CD14-positive monocyte (primary cell): ENCODE results near the gene YTHDC2. TPM values are rescaled to one million over a fixed set of nuclear protein-coding genes. Genes with fewer than 3 reads are reported as not detected.

Experiments used
- DNase-seq, 3 donors: peaks; one replicate each; pipeline ENCODE4 v3.0.0-alpha.2; 2011 to 2022
- H2AFZ ChIP-seq: 2 replicates; pipeline ENCODE4 v1.6.0; 2012; ENCODE audit warnings: mild to moderate bottlenecking, low read depth, low read length, inconsistent platforms; ENCODE audit not compliant: insufficient read depth, poor library complexity, severe bottlenecking
- H3K27ac ChIP-seq, 2 donors: 1 replicate in 1 of 2; 2 replicates in 1 of 2; pipeline ENCODE4 v1.5.1; 2012 to 2013; ENCODE audit warnings: low read length in 2 of 2, control low read depth in 1 of 2, inconsistent platforms in 1 of 2, low read depth in 1 of 2, mild to moderate bottlenecking in 1 of 2
- H3K27me3 ChIP-seq, 2 donors: one replicate each; pipeline versions ENCODE4 v1.6.0 to v1.6.1; 2011 to 2013; ENCODE audit warnings: low read length in 2 of 2; ENCODE audit not compliant: control insufficient read depth in 2 of 2, insufficient read depth in 2 of 2
- H3K36me3 ChIP-seq, 2 donors: replicated peaks in 1 of 2; 1 replicate in 1 of 2; 2 replicates in 1 of 2; pipeline versions ENCODE4 v1.5.1 to v1.6.1; 2012 to 2013; ENCODE audit warnings: low read length in 2 of 2, control low read depth in 1 of 2, inconsistent platforms in 1 of 2, mild to moderate bottlenecking in 1 of 2; ENCODE audit not compliant: insufficient read depth in 2 of 2, control insufficient read depth in 1 of 2
- H3K4me1 ChIP-seq, 2 donors: 1 replicate in 1 of 2; 2 replicates in 1 of 2; pipeline versions ENCODE4 v1.5.1 to v1.6.1; 2012 to 2013; ENCODE audit warnings: low read length in 2 of 2, control low read depth in 1 of 2, inconsistent platforms in 1 of 2, mild to moderate bottlenecking in 1 of 2, moderate library complexity in 1 of 2; ENCODE audit not compliant: insufficient read depth in 2 of 2, control insufficient read depth in 1 of 2
- H3K4me2 ChIP-seq: replicated peaks from 2 replicates; pipeline ENCODE3; 2012; ENCODE audit warnings: low read length, moderate library complexity, mild to moderate bottlenecking; ENCODE audit not compliant: poor library complexity, severe bottlenecking; ENCODE audit errors: extremely low read depth
- H3K4me3 ChIP-seq, 3 experiments: fragments of 200-600 bp in 1 of 3; sonication (generic) in 1 of 3; replicated peaks in 1 of 3; 1 replicate in 2 of 3; 2 replicates in 1 of 3; pipeline ENCODE4 v1.5.1; 2011 to 2013; ENCODE audit warnings: low read length in 3 of 3, mild to moderate bottlenecking in 3 of 3, control low read depth in 2 of 3, low read depth in 2 of 3, inconsistent platforms in 1 of 3, moderate library complexity in 1 of 3
- H3K79me2 ChIP-seq: 2 replicates; pipeline ENCODE4 v1.6.0; 2012; ENCODE audit warnings: mild to moderate bottlenecking, control low read depth, inconsistent platforms, low read length, moderate library complexity; ENCODE audit not compliant: insufficient read depth
- H3K9ac ChIP-seq: 2 replicates; pipeline ENCODE4 v1.6.0; 2017; ENCODE audit warnings: low read length, mild to moderate bottlenecking; ENCODE audit not compliant: insufficient read depth, poor library complexity, severe bottlenecking
- H3K9me3 ChIP-seq, 2 donors: replicated peaks in 1 of 2; 1 replicate in 1 of 2; 2 replicates in 1 of 2; pipeline versions ENCODE4 v1.5.1 to v1.6.1; 2012 to 2013; ENCODE audit warnings: low read length in 2 of 2, control low read depth in 1 of 2; ENCODE audit not compliant: control insufficient read depth in 1 of 2, insufficient read depth in 1 of 2
- H4K20me1 ChIP-seq: 2 replicates; pipeline ENCODE4 v1.6.0; 2012; ENCODE audit warnings: mild to moderate bottlenecking, low read length, control low read depth, moderate library complexity; ENCODE audit not compliant: insufficient read depth
- H3K27ac Mint-ChIP-seq, 7 donors: one replicate each; pipeline ENCODE4 v1.8.0; 2020; ENCODE audit warnings: mild to moderate bottlenecking in 7 of 7, mixed read lengths in 7 of 7, moderate library complexity in 6 of 7, inconsistent platforms in 2 of 7
- H3K27me3 Mint-ChIP-seq, 3 donors: one replicate each; pipeline ENCODE4 v1.8.0; 2021 to 2022; ENCODE audit warnings: low read depth in 3 of 3, mild to moderate bottlenecking in 3 of 3, mixed read lengths in 3 of 3, moderate library complexity in 3 of 3, inconsistent platforms in 1 of 3
- H3K36me3 Mint-ChIP-seq, 2 donors: one replicate each; pipeline ENCODE4 v1.8.0; 2020; ENCODE audit warnings: mixed read lengths in 2 of 2, inconsistent platforms in 1 of 2, mild to moderate bottlenecking in 1 of 2
- H3K4me1 Mint-ChIP-seq: one replicate; pipeline ENCODE4 v1.8.0; 2020; ENCODE audit warnings: mild to moderate bottlenecking, mixed read lengths
- H3K4me3 Mint-ChIP-seq, 2 donors: one replicate each; pipeline ENCODE4 v1.8.0; 2020; ENCODE audit warnings: mild to moderate bottlenecking in 2 of 2, mixed read lengths in 2 of 2, moderate library complexity in 1 of 2
- H3K9me3 Mint-ChIP-seq, 7 donors: one replicate each; pipeline ENCODE4 v1.8.0; 2020 to 2022; ENCODE audit warnings: mixed read lengths in 7 of 7, mild to moderate bottlenecking in 6 of 7, moderate library complexity in 6 of 7, inconsistent platforms in 2 of 7
- WGBS: methylation state at CpG from one replicate; pipeline ENCODE4 v1.1.5; 2013; ENCODE audit warnings: missing lambda C conversion rate; ENCODE audit not compliant: insufficient coverage; 5-methylcytosine and 5-hydroxymethylcytosine counted together
- intact Hi-C, 2 donors: fragments of 100-400 bp; cut with micrococcal nuclease; formaldehyde crosslinking; loops; one replicate each; pipeline versions ENCODE4 v1.15.0 to v1.15.1; 2023
- polyA plus RNA-seq, 3 donors: library from polyadenylated mRNA; depleted of rRNA in 1 of 3; unstranded in 2 of 3; stranded (reverse) in 1 of 3; fragments of 300-500 nt in 2 of 3; fragments of >200 nt in 1 of 3; fragmentation: Illumina TruSeq in 2 of 3; gene quantifications; 1 replicate in 2 of 3; 2 replicates in 1 of 3; pipeline ENCODE4 v1.2.3, GENCODE V29; 2012 to 2021
- TF ChIP-seq, protein P1 (sequence below): fragments of 200-600 bp; IDR thresholded peaks from one replicate; pipeline ENCODE4 v1.8.0; 2022; ENCODE audit warnings: antibody characterized with exemption, mild to moderate bottlenecking

The YTHDC2 gene
- polyA plus RNA-seq, 3 donors, result 5.8 to 10.3 (median 10.3) TPM

DNA sequence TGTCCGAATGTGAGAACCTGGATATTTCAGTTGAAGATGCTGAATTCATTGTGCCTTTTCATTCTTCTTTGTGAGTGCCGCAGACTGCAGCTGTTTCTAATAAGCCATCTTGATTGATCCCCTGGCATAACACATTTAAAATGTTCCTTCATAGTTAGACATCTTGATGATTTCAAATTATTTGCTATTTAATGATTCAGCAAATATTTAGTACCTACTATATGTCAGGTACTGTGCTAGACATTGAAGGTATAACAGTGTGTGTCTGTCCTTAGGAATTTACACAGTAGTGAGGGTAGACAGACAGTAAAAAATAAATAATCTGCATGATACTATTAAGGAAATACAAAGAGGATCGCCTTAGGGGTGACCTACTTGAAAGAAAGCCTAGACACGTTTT is 61.6 kb downstream of the YTHDC2 start:
- Mint-ChIP-seq H3K27me3 (peaks cover 0 to 1% (median 0%) of the 10 kb centered on the region in 3 donors), H3K4me3 (no peak overlapping the region)
- WGBS, result no CpG with 5 or more reads among the region's 4 CpGs

DNA sequence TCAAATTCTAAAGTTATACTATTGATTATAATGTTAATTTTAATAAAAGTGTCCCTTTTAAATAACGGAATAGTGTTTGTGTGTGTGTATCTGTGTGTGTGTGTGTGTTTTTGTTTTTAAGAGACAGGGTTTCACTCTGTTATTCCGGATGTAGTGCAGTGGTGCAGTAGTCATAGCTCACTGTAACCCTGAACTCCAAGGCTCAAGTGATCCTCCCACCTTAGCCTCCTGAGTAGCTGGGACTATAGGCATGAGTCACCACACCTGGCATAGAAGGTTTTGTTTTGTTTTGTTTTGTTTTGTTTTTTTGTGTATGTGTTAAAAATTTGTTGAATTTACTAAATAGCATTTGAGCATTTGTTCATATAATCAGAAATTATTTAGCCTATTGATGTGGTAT is 64.6 kb downstream of the YTHDC2 start:
- intact Hi-C loops, result no loop called here
- Mint-ChIP-seq H3K27ac (no peak overlapping the region), H3K4me1 (no peaks in the 10 kb centered on the region), H3K27me3 (peaks cover 0 to 1% (median 0%) of the 10 kb centered on the region in 3 donors), H3K36me3 (peaks cover 53 to 59% of the 10 kb centered on the region in 2 donors), H3K9me3 (peaks cover 0 to 3% (median 0%) of the 10 kb centered on the region in 7 donors), H3K4me3 (no peak overlapping the region)
- H3K27ac ChIP-seq, result no peak overlapping the region
- no CpG with 5 or more reads among the region's 2 CpGs for WGBS
- H3K27me3 ChIP-seq, result no peaks in the 10 kb centered on the region
- H3K4me3 ChIP-seq, result no peak overlapping the region
- no peak overlapping the region for H2AFZ ChIP-seq
- H3K9me3 ChIP-seq, result no peaks in the 10 kb centered on the region
- peaks cover 44 to 68% of the 10 kb centered on the region in 2 donors for H3K36me3 ChIP-seq
- TF ChIP-seq, protein P1, sequence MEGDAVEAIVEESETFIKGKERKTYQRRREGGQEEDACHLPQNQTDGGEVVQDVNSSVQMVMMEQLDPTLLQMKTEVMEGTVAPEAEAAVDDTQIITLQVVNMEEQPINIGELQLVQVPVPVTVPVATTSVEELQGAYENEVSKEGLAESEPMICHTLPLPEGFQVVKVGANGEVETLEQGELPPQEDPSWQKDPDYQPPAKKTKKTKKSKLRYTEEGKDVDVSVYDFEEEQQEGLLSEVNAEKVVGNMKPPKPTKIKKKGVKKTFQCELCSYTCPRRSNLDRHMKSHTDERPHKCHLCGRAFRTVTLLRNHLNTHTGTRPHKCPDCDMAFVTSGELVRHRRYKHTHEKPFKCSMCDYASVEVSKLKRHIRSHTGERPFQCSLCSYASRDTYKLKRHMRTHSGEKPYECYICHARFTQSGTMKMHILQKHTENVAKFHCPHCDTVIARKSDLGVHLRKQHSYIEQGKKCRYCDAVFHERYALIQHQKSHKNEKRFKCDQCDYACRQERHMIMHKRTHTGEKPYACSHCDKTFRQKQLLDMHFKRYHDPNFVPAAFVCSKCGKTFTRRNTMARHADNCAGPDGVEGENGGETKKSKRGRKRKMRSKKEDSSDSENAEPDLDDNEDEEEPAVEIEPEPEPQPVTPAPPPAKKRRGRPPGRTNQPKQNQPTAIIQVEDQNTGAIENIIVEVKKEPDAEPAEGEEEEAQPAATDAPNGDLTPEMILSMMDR, result no peak
- H3K4me2 ChIP-seq, result no peak overlapping the region
- H3K9ac ChIP-seq, result no peak overlapping the region
- DNase-seq, result no peak
- no peaks in the 10 kb centered on the region for H4K20me1 ChIP-seq
- H3K4me1 ChIP-seq, result no peaks in the 10 kb centered on the region
- no peaks in the 10 kb centered on the region for H3K79me2 ChIP-seq

More for the DNA sequence above, 61.6 kb downstream of the YTHDC2 start:
- Histone ChIP-seq H3K27me3 (no peaks in the 10 kb centered on the region), H3K9ac (no peak overlapping the region), H4K20me1 (no peaks in the 10 kb centered on the region), H3K9me3 (no peaks in the 10 kb centered on the region), H3K79me2 (no peaks in the 10 kb centered on the region), H3K4me3 (no peak overlapping the region), H2AFZ (no peak overlapping the region), H3K27ac (no peak overlapping the region), H3K4me2 (no peak overlapping the region), H3K4me1 (no peaks in the 10 kb centered on the region), H3K36me3 (peaks cover 35 to 74% of the 10 kb centered on the region in 2 donors)
- no peaks in the 10 kb centered on the region for H3K4me1 Mint-ChIP-seq
- H3K9me3 Mint-ChIP-seq, result peaks cover 3 to 14% (median 6%) of the 10 kb centered on the region in 7 donors
- peak overlapping the region in 1 of 7 donors; percentile 35 for H3K27ac Mint-ChIP-seq
- TF ChIP-seq, protein P1, result no peak
- H3K36me3 Mint-ChIP-seq, result peaks cover 70 to 75% of the 10 kb centered on the region in 2 donors
- no peak for DNase-seq
- intact Hi-C loops, result no loop called here
